IMR-90 (cell line): Measurements from ENCODE around the gene RELL1. TPM values are rescaled to one million over a fixed set of nuclear protein-coding genes. Genes with fewer than 3 reads are reported as not detected.

Source experiments
- ATAC-seq: fragments of 200-7000 bp; cut with Tn5 transposase; 2 replicates; pipeline ENCODE4 v1.9.1; 2020; ENCODE audit warnings: low read depth, mild to moderate bottlenecking, moderate library complexity
- BruUV-seq: library from RNA; stranded (reverse); fragments of 400-500 nt; replicated peaks from 2 replicates; lab custom pipeline; 2021; lab: Mats Ljungman, UMichigan
- CTCF ChIA-PET: fragments of 300-600 bp; formaldehyde crosslinking; extraction: SDS; loops from one replicate; lab custom pipeline; 2021; ENCODE audit warnings: antibody characterized with exemption; lab: Yijun Ruan, JAX
- POLR2A ChIA-PET: fragments of 300-600 bp; sonication (Branson Sonifier 250); formaldehyde crosslinking; loops from one replicate; lab custom pipeline; 2022; ENCODE audit warnings: antibody characterized with exemption; ENCODE audit not compliant: unreplicated experiment; lab: Charles Lee
- DNase-seq: peaks from one replicate; pipeline ENCODE4 v3.0.0; 2013
- H2AFZ ChIP-seq: replicated peaks from 2 replicates; pipeline ENCODE3; 2013; ENCODE audit warnings: low read length, mild to moderate bottlenecking; ENCODE audit not compliant: poor library complexity
- H2AK5ac ChIP-seq: 2 replicates; pipeline ENCODE4 v1.6.1; 2013; ENCODE audit warnings: low read depth, low read length, inconsistent platforms
- H2AK9ac ChIP-seq: replicated peaks from 2 replicates; pipeline ENCODE3; 2013; ENCODE audit warnings: mild to moderate bottlenecking, low read depth, low read length, moderate library complexity; ENCODE audit not compliant: poor library complexity
- H2BK120ac ChIP-seq: 2 replicates; pipeline ENCODE4 v1.6.1; 2013; ENCODE audit warnings: low read depth, low read length, inconsistent platforms
- H2BK15ac ChIP-seq: 3 replicates; pipeline ENCODE4 v1.6.1; 2013; ENCODE audit warnings: low read depth, low read length, inconsistent platforms
- H2BK20ac ChIP-seq: 2 replicates; pipeline ENCODE4 v1.6.1; 2013; ENCODE audit warnings: low read depth, mild to moderate bottlenecking, inconsistent platforms, low read length, moderate library complexity
- H2BK5ac ChIP-seq: 2 replicates; pipeline ENCODE4 v1.6.1; 2013; ENCODE audit warnings: mild to moderate bottlenecking, low read depth, low read length, inconsistent platforms; ENCODE audit not compliant: poor library complexity, severe bottlenecking
- H3K14ac ChIP-seq: replicated peaks from 2 replicates; pipeline ENCODE4 v1.6.1; 2013; ENCODE audit warnings: low read depth, low read length, inconsistent platforms
- H3K18ac ChIP-seq: 2 replicates; pipeline ENCODE4 v1.6.1; 2013; ENCODE audit warnings: low read depth, low read length, control low read depth
- H3K23ac ChIP-seq: 2 replicates; pipeline ENCODE4 v1.6.1; 2013; ENCODE audit warnings: low read depth, low read length, inconsistent platforms
- H3K27ac ChIP-seq: 2 replicates; pipeline ENCODE4 v1.5.1; 2013; ENCODE audit warnings: mild to moderate bottlenecking, control low read depth, low read length; ENCODE audit not compliant: insufficient read depth
- H3K27me3 ChIP-seq: 2 replicates; pipeline ENCODE4 v1.6.1; 2013; ENCODE audit warnings: low read length; ENCODE audit not compliant: control insufficient read depth, insufficient read depth
- H3K36me3 ChIP-seq: 2 replicates; pipeline ENCODE4 v1.6.1; 2013; ENCODE audit warnings: low read length, mixed read lengths; ENCODE audit not compliant: control insufficient read depth, insufficient read depth
- H3K4ac ChIP-seq: 2 replicates; pipeline ENCODE4 v1.6.1; 2013; ENCODE audit warnings: low read depth, low read length, inconsistent platforms
- H3K4me1 ChIP-seq: 2 replicates; pipeline ENCODE4 v1.6.1; 2013; ENCODE audit warnings: low read length, mixed read lengths; ENCODE audit not compliant: control insufficient read depth, insufficient read depth
- H3K4me2 ChIP-seq: 2 replicates; pipeline ENCODE4 v1.6.1; 2013; ENCODE audit warnings: low read depth, mild to moderate bottlenecking, control low read depth, low read length, moderate library complexity
- H3K4me3 ChIP-seq: 2 replicates; pipeline ENCODE4 v1.5.1; 2013; ENCODE audit warnings: low read depth, mild to moderate bottlenecking, control low read depth, low read length, moderate library complexity; ENCODE audit not compliant: insufficient read depth
- H3K56ac ChIP-seq: 2 replicates; pipeline ENCODE4 v1.6.1; 2013; ENCODE audit warnings: low read length, inconsistent platforms; ENCODE audit not compliant: insufficient read depth; ENCODE audit errors: extremely low read depth
- H3K79me1 ChIP-seq, 2 experiments: 2 replicates each; pipeline ENCODE4 v1.6.1; 2013; ENCODE audit warnings: low read length in 2 of 2, inconsistent platforms in 1 of 2, low read depth in 1 of 2
- H3K9ac ChIP-seq: 2 replicates; pipeline ENCODE4 v1.6.1; 2013; ENCODE audit warnings: low read depth, low read length, control low read depth
- H3K9me1 ChIP-seq: 2 replicates; pipeline ENCODE4 v1.6.1; 2013; ENCODE audit warnings: low read length, inconsistent platforms; ENCODE audit not compliant: insufficient read depth
- H3K9me3 ChIP-seq: 2 replicates; pipeline ENCODE4 v1.6.1; 2013; ENCODE audit warnings: low read length; ENCODE audit not compliant: control insufficient read depth, insufficient read depth
- H4K20me1 ChIP-seq: 2 replicates; pipeline ENCODE4 v1.6.1; 2013; ENCODE audit warnings: low read length, inconsistent platforms; ENCODE audit not compliant: insufficient read depth
- H4K5ac ChIP-seq: 2 replicates; pipeline ENCODE4 v1.6.1; 2013; ENCODE audit warnings: mild to moderate bottlenecking, low read depth, low read length, control low read depth
- H4K8ac ChIP-seq, 2 experiments: 2 replicates each; pipeline ENCODE4 v1.6.1; 2013; ENCODE audit warnings: low read depth in 2 of 2, low read length in 2 of 2, control low read depth in 1 of 2, inconsistent platforms in 1 of 2
- H4K91ac ChIP-seq: 2 replicates; pipeline ENCODE4 v1.6.1; 2013; ENCODE audit warnings: low read depth, low read length, inconsistent platforms; ENCODE audit not compliant: insufficient read depth
- CEBPB ChIP-seq: IDR thresholded peaks from 2 replicates; pipeline ENCODE4 v1.6.1; 2012; ENCODE audit warnings: low read depth, low read length, improper control_type of control experiment
- RAD21 ChIP-seq: IDR thresholded peaks from 2 replicates; pipeline ENCODE4 v1.6.1; 2012; ENCODE audit warnings: low read length, improper control_type of control experiment
- WGBS, 2 experiments: methylation state at CpG; one replicate each; pipeline versions ENCODE4 v1.1.5 to v1.1.7; 2013; ENCODE audit warnings: missing lambda C conversion rate in 2 of 2; ENCODE audit not compliant: insufficient read length in 1 of 2; ENCODE audit errors: extremely low coverage in 2 of 2; 5-methylcytosine and 5-hydroxymethylcytosine counted together
- dilution Hi-C: fragments of 300-500 bp; cut with HindIII; formaldehyde crosslinking; loops from one replicate; pipeline ENCODE4 v1.14.3; 2018; ENCODE audit warnings: low sequenced_read_pairs; ENCODE audit not compliant: unreplicated experiment
- in situ Hi-C: fragments of 300-500 bp; cut with MboI; formaldehyde crosslinking; loops from 3 replicates; pipeline ENCODE4 v1.14.3; 2019; ENCODE audit warnings: low sequenced_read_pairs, inconsistent platforms, mixed read lengths
- intact Hi-C: fragments of 100-400 bp; cut with micrococcal nuclease; formaldehyde crosslinking; loops from 2 replicates; pipeline ENCODE4 v1.10.0; 2022
- polyA plus RNA-seq, 3 experiments: library from polyadenylated mRNA; depleted of rRNA; stranded (reverse); fragments of >200 nt; gene quantifications; 2 replicates each; pipeline ENCODE4 v1.2.3, GENCODE V29; 2012; ENCODE audit warnings: low replicate concordance in 1 of 3
- total RNA-seq: library from RNA; depleted of rRNA; stranded (reverse); fragments of >200 nt; gene quantifications from 2 replicates; pipeline ENCODE4 v1.2.3, GENCODE V29; 2012

Gene RELL1
- total and polyA plus RNA-seq, 2 of the 4 experiments (the other 2 are of a cell fraction) = 6.8 to 39.6 TPM

GRCh38 chr4:37634180-37634579 lies 52.0 kb downstream of the RELL1 start:
- intact Hi-C loops = no loop called here
- H3K9me3 ChIP-seq = no peaks in the 10 kb centered on the region
- no peak overlapping the region for H2BK15ac ChIP-seq
- no peak overlapping the region for H4K8ac ChIP-seq
- no peak overlapping the region for H4K91ac ChIP-seq
- H3K4me2 ChIP-seq = no peak overlapping the region
- BruUV-seq = no TSS peak
- TF ChIP-seq RAD21 = no peak
- no peak for TF ChIP-seq CEBPB
- DNase-seq = no peak
- H3K27me3 ChIP-seq = no peaks in the 10 kb centered on the region
- ChIA-PET CTCF (interaction anchor here (2.3 kb wide), 1 partner anchor 31 kb away, joined by 6 read pairs; no protein-coding TSS in a partner anchor), POLR2A (no interaction called here)
- H2BK120ac ChIP-seq = no peak overlapping the region
- peaks cover 0 to 3% of the 10 kb centered on the region in 2 experiments; a peak in 2 of 4 replicates for H3K79me1 ChIP-seq
- no peaks in the 10 kb centered on the region for H4K20me1 ChIP-seq
- no CpG with 5 or more reads among the region's 4 CpGs for WGBS, 2 experiments
- H4K5ac ChIP-seq = no peak overlapping the region
- no peak overlapping the region for H3K9ac ChIP-seq
- in situ Hi-C loops = no loop called here
- H3K36me3 ChIP-seq = peaks cover 24% of the 10 kb centered on the region
- H3K18ac ChIP-seq = no peak overlapping the region
- no peak overlapping the region for H2AK9ac ChIP-seq
- no peak overlapping the region for H3K27ac ChIP-seq
- ATAC-seq = no peak
- no peak overlapping the region for H3K56ac ChIP-seq
- H2BK20ac ChIP-seq = no peak overlapping the region
- dilution Hi-C loops = no loop called here
- no peak overlapping the region for H2AK5ac ChIP-seq
- H3K14ac ChIP-seq = no peak overlapping the region
- H2AFZ ChIP-seq = no peak overlapping the region
- H3K4ac ChIP-seq = no peak overlapping the region
- H3K4me3 ChIP-seq = no peak overlapping the region
- H3K23ac ChIP-seq = no peak overlapping the region
- peaks cover 2% of the 10 kb centered on the region; the same call in 1 of the 2 replicates for H3K4me1 ChIP-seq
- no peak overlapping the region for H2BK5ac ChIP-seq
- peaks cover 19% of the 10 kb centered on the region for H3K9me1 ChIP-seq
